ENCODE data around the gene PMFBP1. TPM values are rescaled to one million over a fixed set of nuclear protein-coding genes. Genes with fewer than 3 reads are reported as not detected.

PMFBP1 gene
- total and polyA plus RNA-seq, 4 experiments from 2014 or later, result 0.73 to 1.1 TPM; not detected in 2

DNA sequence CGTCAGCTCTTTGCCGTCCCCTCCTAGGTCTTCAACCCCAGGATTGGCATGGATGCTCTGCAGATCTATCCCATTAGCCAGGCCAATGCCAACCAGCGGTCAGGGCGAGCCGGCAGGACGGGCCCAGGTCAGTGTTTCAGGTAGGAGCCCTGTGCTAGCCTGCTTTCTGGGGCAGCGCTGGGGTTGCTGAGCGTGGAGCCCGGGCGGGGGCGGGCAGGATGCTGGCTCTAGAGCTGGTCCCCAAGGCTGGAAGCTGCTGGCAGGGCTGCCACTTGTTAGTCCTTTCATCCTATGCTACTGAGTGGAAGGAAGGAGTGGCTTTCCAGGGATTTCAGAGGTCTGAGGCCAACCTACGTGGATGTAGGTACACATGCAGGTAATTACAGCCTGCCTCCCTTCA is 66.0 kb downstream of the PMFBP1 start:
- ChIA-PET CTCF (ENCODE audit: partially characterized antibody) (no interaction called here), POLR2A (ENCODE audit: partially characterized antibody) (no interaction called here)
- no peak overlapping the region for H3K4me3 ChIP-seq (ENCODE audit: low read length in 2 of 2)
- no peaks in the 10 kb centered on the region for H3K9me3 ChIP-seq (ENCODE audit: control insufficient read depth in 1 of 2, low read length in 2 of 2)
- Mint-ChIP-seq H3K27ac (no peak overlapping the region), H3K4me1 (no peaks in the 10 kb centered on the region), H3K9me3 (no peaks in the 10 kb centered on the region), H3K36me3 (peaks cover 85 to 100% of the 10 kb centered on the region in 2 donors), H3K4me3 (no peak overlapping the region), H3K27me3 (no peaks in the 10 kb centered on the region)
- H3K27me3 ChIP-seq (ENCODE audit: insufficient read depth, low read length), result no peaks in the 10 kb centered on the region
- peaks cover 99% of the 10 kb centered on the region for H3K36me3 ChIP-seq (ENCODE audit: insufficient read depth, low read length)
- H3K27ac ChIP-seq (ENCODE audit: low read depth, low read length), result no peak overlapping the region
- H3K4me1 ChIP-seq (ENCODE audit: insufficient read depth, low read length), result no peaks in the 10 kb centered on the region
- intact Hi-C loops (cut with micrococcal nuclease), result no loop called here
- DNase-seq, result no peak

DNA sequence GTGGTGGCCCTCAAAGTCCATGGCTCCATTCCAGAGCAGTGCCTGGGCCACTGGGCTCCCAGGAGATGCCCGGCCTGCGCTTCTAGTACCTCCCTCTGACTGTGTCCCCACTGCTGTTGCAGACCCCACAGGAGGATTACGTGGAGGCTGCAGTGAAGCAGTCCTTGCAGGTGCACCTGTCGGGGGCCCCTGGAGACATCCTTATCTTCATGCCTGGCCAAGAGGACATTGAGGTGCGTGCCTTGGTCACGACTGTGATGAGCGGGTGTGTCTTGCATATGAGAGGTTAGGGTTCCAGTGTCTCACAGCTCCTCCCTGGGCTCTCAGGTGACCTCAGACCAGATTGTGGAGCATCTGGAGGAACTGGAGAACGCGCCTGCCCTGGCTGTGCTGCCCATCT is 67.0 kb downstream of the PMFBP1 start:
- H3K27ac Mint-ChIP-seq, result no peak overlapping the region
- no peak for DNase-seq
- Histone ChIP-seq H3K9me3 (ENCODE audit: control insufficient read depth in 1 of 2, low read length in 2 of 2) (no peaks in the 10 kb centered on the region), H3K27ac (ENCODE audit: low read depth, low read length) (no peak overlapping the region), H3K27me3 (ENCODE audit: insufficient read depth, low read length) (no peaks in the 10 kb centered on the region), H3K4me3 (ENCODE audit: low read length in 2 of 2) (no peak overlapping the region), H3K36me3 (ENCODE audit: insufficient read depth, low read length) (peaks cover 100% of the 10 kb centered on the region), H3K4me1 (ENCODE audit: insufficient read depth, low read length) (no peaks in the 10 kb centered on the region)
- no peak overlapping the region for H3K4me3 Mint-ChIP-seq
- no peaks in the 10 kb centered on the region for H3K4me1 Mint-ChIP-seq
- H3K36me3 Mint-ChIP-seq, result peaks cover 82 to 100% of the 10 kb centered on the region in 2 donors
- ChIA-PET CTCF (ENCODE audit: partially characterized antibody) (no interaction called here), POLR2A (ENCODE audit: partially characterized antibody) (interaction anchor here (1.4 kb wide), 1 partner anchor 10 kb away, joined by 3 read pairs; no protein-coding TSS in a partner anchor)
- no peaks in the 10 kb centered on the region for H3K27me3 Mint-ChIP-seq
- intact Hi-C loops (cut with micrococcal nuclease), result no loop called here
- no peaks in the 10 kb centered on the region for H3K9me3 Mint-ChIP-seq

- intact Hi-C loops (cut with micrococcal nuclease), result no loop called here
- H3K9me3 Mint-ChIP-seq, result no peaks in the 10 kb centered on the region
- ChIA-PET CTCF (ENCODE audit: partially characterized antibody) (no interaction called here), POLR2A (ENCODE audit: partially characterized antibody) (no interaction called here)
- Histone ChIP-seq H3K27me3 (ENCODE audit: insufficient read depth, low read length) (no peaks in the 10 kb centered on the region), H3K36me3 (ENCODE audit: insufficient read depth, low read length) (peaks cover 99% of the 10 kb centered on the region), H3K27ac (ENCODE audit: low read depth, low read length) (no peak overlapping the region), H3K4me3 (ENCODE audit: low read length in 2 of 2) (no peak overlapping the region), H3K9me3 (ENCODE audit: control insufficient read depth in 1 of 2, low read length in 2 of 2) (no peaks in the 10 kb centered on the region), H3K4me1 (ENCODE audit: insufficient read depth, low read length) (peaks cover under 1% of the 10 kb centered on the region)
- H3K4me1 Mint-ChIP-seq, result peaks cover 0 to 5% (median 2%) of the 10 kb centered on the region in 4 donors
- H3K4me3 Mint-ChIP-seq, result no peak overlapping the region
- no peaks in the 10 kb centered on the region for H3K27me3 Mint-ChIP-seq
- H3K36me3 Mint-ChIP-seq, result peaks cover 88 to 99% of the 10 kb centered on the region in 2 donors
- no peak for DNase-seq
- no peak overlapping the region for H3K27ac Mint-ChIP-seq
Measured at GRCh38 chr16:72101195-72101594, 70.8 kb downstream of the PMFBP1 start.

GRCh38 chr16:72099377-72099818 is 72.6 kb downstream of the PMFBP1 start:
- ChIA-PET POLR2A (ENCODE audit: partially characterized antibody) (no interaction called here), CTCF (ENCODE audit: partially characterized antibody) (interaction anchor here (1.4 kb wide), 2 partner anchors 14 to 33 kb away, joined by 3 to 4 read pairs; no protein-coding TSS in a partner anchor)
- DNase-seq, result peak; percentile 19 to 46 (median 38)
- intact Hi-C loops (cut with micrococcal nuclease), result loop anchor here (1.0 to 10.0 kb wide), 2 partner anchors 33 to 375 kb away; partner anchors contain the start of gene PHLPP2
- peaks cover 15 to 21% (median 17%) of the 10 kb centered on the region in 4 donors for H3K4me1 Mint-ChIP-seq
- H3K27me3 Mint-ChIP-seq, result no peaks in the 10 kb centered on the region
- Histone ChIP-seq H3K36me3 (ENCODE audit: insufficient read depth, low read length) (peaks cover 87% of the 10 kb centered on the region), H3K9me3 (ENCODE audit: control insufficient read depth in 1 of 2, low read length in 2 of 2) (no peaks in the 10 kb centered on the region), H3K27ac (ENCODE audit: low read depth, low read length) (no peak overlapping the region), H3K27me3 (ENCODE audit: insufficient read depth, low read length) (no peaks in the 10 kb centered on the region), H3K4me3 (ENCODE audit: low read length in 2 of 2) (no peak overlapping the region), H3K4me1 (ENCODE audit: insufficient read depth, low read length) (peaks cover 18% of the 10 kb centered on the region)
- H3K4me3 Mint-ChIP-seq, result no peak overlapping the region
- peak overlapping the region in 1 of 7 donors; percentile 83 for H3K27ac Mint-ChIP-seq
- no peaks in the 10 kb centered on the region for H3K9me3 Mint-ChIP-seq
- peaks cover 81 to 88% of the 10 kb centered on the region in 2 donors for H3K36me3 Mint-ChIP-seq

GRCh38 chr16:72098936-72099335 is 73.0 kb downstream of the PMFBP1 start:
- H3K27ac ChIP-seq (ENCODE audit: low read depth, low read length), result no peak overlapping the region
- ChIA-PET CTCF (ENCODE audit: partially characterized antibody) (interaction anchor here (1.4 kb wide), 1 partner anchor 32 kb away, joined by 4 read pairs; no protein-coding TSS in a partner anchor), POLR2A (ENCODE audit: partially characterized antibody) (no interaction called here)
- no peak overlapping the region for H3K4me3 ChIP-seq (ENCODE audit: low read length in 2 of 2)
- no peak for DNase-seq
- no peaks in the 10 kb centered on the region for H3K9me3 ChIP-seq (ENCODE audit: control insufficient read depth in 1 of 2, low read length in 2 of 2)
- peak overlapping the region in 1 of 7 donors; percentile 12 for H3K27ac Mint-ChIP-seq
- H3K4me1 Mint-ChIP-seq, result peaks cover 17 to 22% (median 20%) of the 10 kb centered on the region in 4 donors
- peaks cover 21% of the 10 kb centered on the region for H3K4me1 ChIP-seq (ENCODE audit: insufficient read depth, low read length)
- no peak overlapping the region for H3K4me3 Mint-ChIP-seq
- H3K36me3 ChIP-seq (ENCODE audit: insufficient read depth, low read length), result peaks cover 83% of the 10 kb centered on the region
- intact Hi-C loops (cut with micrococcal nuclease), result loop anchor here (1.0 to 10.0 kb wide), 2 partner anchors 33 to 374 kb away; partner anchors contain the start of gene PHLPP2
- H3K27me3 ChIP-seq (ENCODE audit: insufficient read depth, low read length), result no peaks in the 10 kb centered on the region
- no peaks in the 10 kb centered on the region for H3K9me3 Mint-ChIP-seq
- peaks cover 76 to 87% of the 10 kb centered on the region in 2 donors for H3K36me3 Mint-ChIP-seq
- no peaks in the 10 kb centered on the region for H3K27me3 Mint-ChIP-seq

DNA sequence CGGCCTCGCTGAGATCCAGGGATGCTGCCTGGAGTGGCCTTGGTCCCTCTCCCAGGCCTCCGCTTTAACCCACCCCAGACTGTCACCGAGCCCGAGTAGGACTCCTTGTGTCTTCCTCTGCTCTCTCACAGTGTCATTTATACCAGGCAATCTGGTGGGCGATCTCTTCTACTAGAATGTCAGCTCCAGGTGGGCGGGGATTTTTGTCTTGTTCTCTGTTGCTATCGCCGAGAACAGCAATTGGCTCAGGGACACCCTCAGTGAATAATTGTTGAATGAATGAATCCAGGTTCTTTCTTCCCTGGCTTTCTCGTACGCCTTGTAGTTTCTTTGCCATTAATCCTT is 77.7 kb downstream of the PMFBP1 start:
- Histone ChIP-seq H3K4me1 (ENCODE audit: insufficient read depth, low read length) (peaks cover 43% of the 10 kb centered on the region), H3K9me3 (ENCODE audit: control insufficient read depth in 1 of 2, low read length in 2 of 2) (no peaks in the 10 kb centered on the region), H3K27ac (ENCODE audit: low read depth, low read length) (peak overlapping the region; percentile 90), H3K4me3 (ENCODE audit: low read length in 2 of 2) (peak overlapping the region; percentile 82 to 88), H3K36me3 (ENCODE audit: insufficient read depth, low read length) (peaks cover 46% of the 10 kb centered on the region), H3K27me3 (ENCODE audit: insufficient read depth, low read length) (no peaks in the 10 kb centered on the region)
- POLR2A ChIA-PET (ENCODE audit: partially characterized antibody), result interaction anchor here (0.6 to 2.2 kb wide), 5 partner anchors 9 to 610 kb away, joined by 3 to 9 read pairs (median 3); no protein-coding TSS in a partner anchor
- Mint-ChIP-seq H3K36me3 (peaks cover 45 to 70% of the 10 kb centered on the region in 2 donors), H3K27ac (peak overlapping the region; percentile 90 to 100 (median 100)), H3K9me3 (no peaks in the 10 kb centered on the region), H3K27me3 (no peaks in the 10 kb centered on the region), H3K4me3 (peak overlapping the region; percentile 97 to 100 (median 100)), H3K4me1 (peaks cover 39 to 58% (median 47%) of the 10 kb centered on the region in 4 donors)
- intact Hi-C loops (cut with micrococcal nuclease), result loop anchor here (5.0 to 10.0 kb wide), 3 partner anchors 369 to 573 kb away; partner anchors contain the start of gene PHLPP2
- CTCF ChIA-PET (ENCODE audit: partially characterized antibody), result interaction anchor here (0.7 kb wide), 1 partner anchor 529 kb away, joined by 3 read pairs; no protein-coding TSS in a partner anchor
- peak in 1 of 5 donors; percentile 48 for DNase-seq

DNA sequence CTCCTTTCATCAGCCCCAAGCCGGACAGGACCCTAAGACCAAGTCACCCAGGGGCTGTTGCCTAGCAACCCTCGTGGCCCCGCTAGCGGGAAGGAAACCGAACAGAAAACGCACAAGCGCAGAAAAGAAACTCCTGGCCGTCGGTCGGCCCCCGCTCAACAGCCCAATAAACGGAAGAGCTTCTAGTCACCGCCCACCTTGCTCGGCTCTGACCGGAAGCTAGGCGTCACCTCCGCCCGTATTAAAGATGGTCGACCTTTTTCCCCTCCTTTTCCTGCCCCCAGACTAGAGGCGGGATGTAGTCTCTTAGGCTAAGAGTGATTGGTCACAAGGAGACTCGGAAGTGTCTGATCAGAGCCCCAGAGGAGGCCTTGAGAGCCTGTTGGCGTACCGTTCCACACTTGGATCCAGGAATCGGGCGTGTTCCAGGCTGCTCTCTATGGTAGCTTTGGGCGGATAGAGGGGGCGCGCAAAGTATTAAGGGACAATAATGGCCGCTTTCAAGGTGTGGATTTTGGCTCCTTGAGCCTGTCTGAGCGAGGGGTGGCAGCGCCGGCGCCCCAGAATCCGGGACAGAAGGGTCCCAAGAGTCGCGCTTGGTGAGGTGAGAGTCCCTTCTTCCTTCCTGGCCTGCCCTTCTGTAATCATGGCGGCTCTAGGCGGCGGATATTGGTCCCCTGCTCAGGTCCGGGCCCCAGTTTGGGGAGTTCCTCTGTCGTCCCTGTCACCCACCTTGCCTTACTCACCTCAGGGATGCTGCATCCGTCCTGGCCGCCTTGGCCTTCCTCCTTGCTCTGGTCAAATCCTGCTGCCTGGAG is 78.3 kb downstream of the PMFBP1 start, which contains the start of the genes DHX38 and TXNL4B:
Gene DHX38 (plus strand): TSS at position 400 of the 818 bp plus-strand sequence. CDS start 2,311 bp downstream, outside the sequence.
Gene TXNL4B (minus strand): TSS at position 173 of the 818 bp plus-strand sequence. CDS start 2,871 bp downstream, outside the sequence.
- H3K36me3 Mint-ChIP-seq, result peaks cover 45 to 70% of the 10 kb centered on the region in 2 donors

More for the DNA sequence above, 78.3 kb downstream of the PMFBP1 start, which contains the start of the genes DHX38 and TXNL4B:
- H3K27ac Mint-ChIP-seq, result peak within 1 kb of the TSS; percentile 90 to 100 (median 100)
- peak; percentile 92 to 97 (median 94) for DNase-seq
- Histone ChIP-seq H3K4me1 (ENCODE audit: insufficient read depth, low read length) (peaks cover 43% of the 10 kb centered on the region), H3K27ac (ENCODE audit: low read depth, low read length) (peak within 1 kb of the TSS; percentile 90), H3K27me3 (ENCODE audit: insufficient read depth, low read length) (no peaks in the 10 kb centered on the region), H3K36me3 (ENCODE audit: insufficient read depth, low read length) (peaks cover 46% of the 10 kb centered on the region), H3K4me3 (ENCODE audit: low read length in 2 of 2) (peak within 1 kb of the TSS; percentile 82 to 88), H3K9me3 (ENCODE audit: control insufficient read depth in 1 of 2, low read length in 2 of 2) (no peaks in the 10 kb centered on the region)
- peaks cover 39 to 62% (median 47%) of the 10 kb centered on the region in 4 donors for H3K4me1 Mint-ChIP-seq
- no peaks in the 10 kb centered on the region for H3K9me3 Mint-ChIP-seq
- H3K27me3 Mint-ChIP-seq, result no peaks in the 10 kb centered on the region
- H3K4me3 Mint-ChIP-seq, result peak within 1 kb of the TSS; percentile 97 to 100 (median 100)
- CTCF ChIA-PET (ENCODE audit: partially characterized antibody), result interaction anchor here (0.6 to 1.6 kb wide), 4 partner anchors 16 to 212 kb away, joined by 3 to 4 read pairs (median 4); no protein-coding TSS in a partner anchor
- intact Hi-C loops (cut with micrococcal nuclease), result loop anchor here (1.0 to 10.0 kb wide), 5 partner anchors 85 to 574 kb away; partner anchors contain the start of genes DHODH, IST1 and PHLPP2
- POLR2A ChIA-PET (ENCODE audit: partially characterized antibody), result interaction anchor here (0.7 to 2.2 kb wide), 6 partner anchors 10 to 610 kb away, joined by 3 to 9 read pairs (median 6); partner anchors contain the start of gene ZNF821

Data from CD4-positive, alpha-beta memory T cell (primary cell).